ENCODE measurements around the gene CPNE7. TPM values are rescaled to one million over a fixed set of nuclear protein-coding genes. Genes with fewer than 3 reads are reported as not detected.

Gene CPNE7
- total RNA-seq, 1 experiment from 2014 or later = 40.4 TPM

DNA sequence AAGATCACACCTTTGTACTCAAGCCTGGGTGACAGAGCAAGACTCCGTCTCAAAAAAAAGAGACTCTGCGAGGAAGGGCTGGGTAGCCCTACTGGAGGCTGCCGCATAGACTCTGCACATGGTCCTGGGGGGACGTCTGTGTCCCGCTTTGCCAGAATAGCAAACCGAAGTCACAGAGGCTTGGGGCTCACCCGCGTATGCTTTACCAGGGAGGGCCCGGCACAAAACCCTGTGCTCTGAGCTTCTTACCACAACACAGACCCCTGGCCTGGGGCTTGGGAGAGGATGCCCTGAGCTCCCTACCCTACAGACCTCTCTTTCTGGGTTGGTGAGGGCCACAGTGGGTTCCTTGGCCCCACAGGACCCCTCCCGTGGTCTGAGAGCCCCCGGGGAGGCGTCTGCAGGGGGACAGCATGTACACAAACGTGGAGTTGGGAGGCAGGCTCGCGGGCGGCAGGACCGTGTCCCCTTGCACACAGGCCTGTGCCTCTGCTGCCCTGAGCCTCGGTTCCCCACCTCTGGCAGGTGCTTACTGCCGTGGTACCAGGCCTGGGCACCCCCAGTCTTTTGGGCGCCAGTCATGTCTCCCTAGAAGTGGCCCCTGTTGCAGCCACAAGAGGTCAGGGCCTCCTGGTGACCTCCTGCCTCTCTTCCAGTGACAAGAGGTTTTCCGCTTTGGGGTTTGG, 13.8 kb downstream of the CPNE7 start:
- Histone ChIP-seq H3K4me3 (ENCODE audit: low read depth, low read length) (no peak overlapping the region), H3K9me3 (peaks cover 22% of the 10 kb centered on the region), H3K4me1 (no peaks in the 10 kb centered on the region), H3K36me3 (ENCODE audit: control insufficient read depth, insufficient read depth, low read length) (peaks cover 3% of the 10 kb centered on the region; the same call in 1 of the 2 replicates), H3K27me3 (replicated peaks; ENCODE audit: control insufficient read depth, insufficient read depth, low read length) (no peaks in the 10 kb centered on the region)
- H3K36me3 Mint-ChIP-seq (ENCODE audit: insufficient read depth, unreplicated experiment) = peaks cover 75% of the 10 kb centered on the region
- no peaks in the 10 kb centered on the region for H3K4me1 Mint-ChIP-seq (ENCODE audit: low read depth, unreplicated experiment)
- ChIA-PET POLR2A (interaction anchor here (0.6 kb wide), 1 partner anchor 68 kb away, joined by 3 read pairs; no protein-coding TSS in a partner anchor), CTCF (no interaction called here)
- H3K4me3 Mint-ChIP-seq (ENCODE audit: unreplicated experiment) = no peak overlapping the region
- TF ChIP-seq, protein P1, sequence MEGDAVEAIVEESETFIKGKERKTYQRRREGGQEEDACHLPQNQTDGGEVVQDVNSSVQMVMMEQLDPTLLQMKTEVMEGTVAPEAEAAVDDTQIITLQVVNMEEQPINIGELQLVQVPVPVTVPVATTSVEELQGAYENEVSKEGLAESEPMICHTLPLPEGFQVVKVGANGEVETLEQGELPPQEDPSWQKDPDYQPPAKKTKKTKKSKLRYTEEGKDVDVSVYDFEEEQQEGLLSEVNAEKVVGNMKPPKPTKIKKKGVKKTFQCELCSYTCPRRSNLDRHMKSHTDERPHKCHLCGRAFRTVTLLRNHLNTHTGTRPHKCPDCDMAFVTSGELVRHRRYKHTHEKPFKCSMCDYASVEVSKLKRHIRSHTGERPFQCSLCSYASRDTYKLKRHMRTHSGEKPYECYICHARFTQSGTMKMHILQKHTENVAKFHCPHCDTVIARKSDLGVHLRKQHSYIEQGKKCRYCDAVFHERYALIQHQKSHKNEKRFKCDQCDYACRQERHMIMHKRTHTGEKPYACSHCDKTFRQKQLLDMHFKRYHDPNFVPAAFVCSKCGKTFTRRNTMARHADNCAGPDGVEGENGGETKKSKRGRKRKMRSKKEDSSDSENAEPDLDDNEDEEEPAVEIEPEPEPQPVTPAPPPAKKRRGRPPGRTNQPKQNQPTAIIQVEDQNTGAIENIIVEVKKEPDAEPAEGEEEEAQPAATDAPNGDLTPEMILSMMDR (IDR thresholded peaks at IDR 0.05; ENCODE audit: insufficient read depth in 1 of 2, low read depth in 1 of 2, low read length in 1 of 2, severe bottlenecking in 1 of 2, unreplicated experiment in 1 of 2) = no peak
- H3K27ac Mint-ChIP-seq (ENCODE audit: unreplicated experiment) = no peak overlapping the region
- DNase-seq = no peak
- H3K9me3 Mint-ChIP-seq (ENCODE audit: unreplicated experiment) = no peaks in the 10 kb centered on the region
- intact Hi-C loops (cut with micrococcal nuclease; ENCODE audit: unreplicated experiment) = no loop called here
- BruUV-seq (replicated peaks) = no TSS peak
- no peaks in the 10 kb centered on the region for H3K27me3 Mint-ChIP-seq (ENCODE audit: insufficient read depth, unreplicated experiment)

DNA sequence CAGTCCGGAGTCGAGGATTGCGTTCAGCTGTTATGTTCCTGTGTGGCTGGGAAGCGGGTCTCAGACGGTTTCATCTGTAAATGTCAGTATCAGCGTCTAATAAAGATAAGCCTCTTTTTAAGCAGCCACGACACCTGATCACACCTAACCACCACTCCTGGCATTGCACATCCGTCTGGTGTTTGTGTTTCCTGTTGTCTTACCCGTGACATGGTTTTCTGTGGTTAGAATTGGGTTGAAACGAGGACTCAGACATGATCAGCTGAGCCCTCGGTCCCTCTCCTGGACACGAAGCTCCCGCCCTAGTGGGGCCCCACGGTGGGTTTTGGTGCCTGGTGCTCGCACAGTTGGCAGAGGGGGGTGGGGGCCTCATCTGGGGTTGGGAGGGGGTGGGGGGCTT, 18.3 kb downstream of the CPNE7 start:
- peaks cover 56% of the 10 kb centered on the region for H3K36me3 Mint-ChIP-seq (ENCODE audit: insufficient read depth, unreplicated experiment)
- BruUV-seq (replicated peaks) = no TSS peak
- no peaks in the 10 kb centered on the region for H3K27me3 Mint-ChIP-seq (ENCODE audit: insufficient read depth, unreplicated experiment)
- Histone ChIP-seq H3K9me3 (peaks cover 4% of the 10 kb centered on the region; the same call in 1 of the 2 replicates), H3K36me3 (ENCODE audit: control insufficient read depth, insufficient read depth, low read length) (no peaks in the 10 kb centered on the region; the same call in 1 of the 2 replicates), H3K27me3 (replicated peaks; ENCODE audit: control insufficient read depth, insufficient read depth, low read length) (no peaks in the 10 kb centered on the region), H3K4me1 (no peaks in the 10 kb centered on the region), H3K4me3 (ENCODE audit: low read depth, low read length) (no peak overlapping the region)
- ChIA-PET POLR2A (no interaction called here), CTCF (no interaction called here)
- no peak for DNase-seq
- TF ChIP-seq, protein P1 (IDR thresholded peaks at IDR 0.05; ENCODE audit: insufficient read depth in 1 of 2, low read depth in 1 of 2, low read length in 1 of 2, severe bottlenecking in 1 of 2, unreplicated experiment in 1 of 2) = no peak
- H3K27ac Mint-ChIP-seq (ENCODE audit: unreplicated experiment) = no peak overlapping the region
- no peak overlapping the region for H3K4me3 Mint-ChIP-seq (ENCODE audit: unreplicated experiment)
- no peaks in the 10 kb centered on the region for H3K4me1 Mint-ChIP-seq (ENCODE audit: low read depth, unreplicated experiment)
- no peaks in the 10 kb centered on the region for H3K9me3 Mint-ChIP-seq (ENCODE audit: unreplicated experiment)
- intact Hi-C loops (cut with micrococcal nuclease; ENCODE audit: unreplicated experiment) = no loop called here

DNA sequence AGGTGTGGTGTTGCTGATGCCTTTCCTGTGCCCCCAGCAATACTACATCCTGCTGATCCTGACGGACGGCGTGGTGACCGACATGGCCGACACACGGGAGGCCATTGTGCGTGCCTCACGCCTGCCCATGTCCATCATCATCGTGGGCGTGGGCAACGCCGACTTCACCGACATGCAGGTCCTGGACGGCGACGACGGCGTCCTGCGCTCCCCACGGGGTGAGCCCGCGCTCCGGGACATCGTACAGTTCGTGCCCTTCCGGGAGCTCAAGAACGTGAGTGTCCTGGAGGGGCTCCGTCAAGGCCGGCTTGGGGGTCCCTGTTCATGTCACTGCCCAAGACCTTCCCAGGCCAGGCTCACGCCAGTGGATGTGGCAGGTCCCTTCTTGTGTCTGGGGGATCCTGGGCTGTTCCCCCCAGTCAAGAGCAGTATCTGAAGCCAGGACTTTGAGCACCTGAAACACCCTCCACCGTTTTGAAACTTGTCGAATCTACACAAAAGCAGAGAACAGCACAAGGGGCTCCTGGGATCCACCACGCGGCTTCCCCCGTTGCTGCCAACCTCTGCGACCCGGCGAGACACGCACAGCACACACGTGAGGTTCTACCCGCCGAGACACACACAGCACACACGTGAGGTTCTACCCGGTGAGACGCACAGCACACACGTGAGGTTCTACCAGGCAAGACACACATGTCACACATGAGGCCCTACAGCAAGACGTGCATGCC, 19.9 kb downstream of the CPNE7 start:
- H3K9me3 ChIP-seq = no peaks in the 10 kb centered on the region
- Mint-ChIP-seq H3K27me3 (ENCODE audit: insufficient read depth, unreplicated experiment) (no peaks in the 10 kb centered on the region), H3K4me3 (ENCODE audit: unreplicated experiment) (no peak overlapping the region), H3K9me3 (ENCODE audit: unreplicated experiment) (no peaks in the 10 kb centered on the region), H3K4me1 (ENCODE audit: low read depth, unreplicated experiment) (no peaks in the 10 kb centered on the region), H3K36me3 (ENCODE audit: insufficient read depth, unreplicated experiment) (peaks cover 48% of the 10 kb centered on the region), H3K27ac (ENCODE audit: unreplicated experiment) (no peak overlapping the region)
- ChIA-PET POLR2A (no interaction called here), CTCF (interaction anchor here (0.6 kb wide), 1 partner anchor 186 kb away, joined by 7 read pairs; no protein-coding TSS in a partner anchor)
- TF ChIP-seq, protein P1 (IDR thresholded peaks at IDR 0.05; ENCODE audit: insufficient read depth in 1 of 2, low read depth in 1 of 2, low read length in 1 of 2, severe bottlenecking in 1 of 2, unreplicated experiment in 1 of 2) = no peak
- no TSS peak for BruUV-seq (replicated peaks)
- intact Hi-C loops (cut with micrococcal nuclease; ENCODE audit: unreplicated experiment) = no loop called here
- no peaks in the 10 kb centered on the region for H3K4me1 ChIP-seq
- no peaks in the 10 kb centered on the region for H3K36me3 ChIP-seq (ENCODE audit: control insufficient read depth, insufficient read depth, low read length)
- DNase-seq = no peak
- H3K27me3 ChIP-seq (replicated peaks; ENCODE audit: control insufficient read depth, insufficient read depth, low read length) = no peaks in the 10 kb centered on the region
- no peak overlapping the region for H3K4me3 ChIP-seq (ENCODE audit: low read depth, low read length)

Data from Caco-2 (cell line).